ENCODE data around the gene IGF1R.

The IGF1R gene

DNA sequence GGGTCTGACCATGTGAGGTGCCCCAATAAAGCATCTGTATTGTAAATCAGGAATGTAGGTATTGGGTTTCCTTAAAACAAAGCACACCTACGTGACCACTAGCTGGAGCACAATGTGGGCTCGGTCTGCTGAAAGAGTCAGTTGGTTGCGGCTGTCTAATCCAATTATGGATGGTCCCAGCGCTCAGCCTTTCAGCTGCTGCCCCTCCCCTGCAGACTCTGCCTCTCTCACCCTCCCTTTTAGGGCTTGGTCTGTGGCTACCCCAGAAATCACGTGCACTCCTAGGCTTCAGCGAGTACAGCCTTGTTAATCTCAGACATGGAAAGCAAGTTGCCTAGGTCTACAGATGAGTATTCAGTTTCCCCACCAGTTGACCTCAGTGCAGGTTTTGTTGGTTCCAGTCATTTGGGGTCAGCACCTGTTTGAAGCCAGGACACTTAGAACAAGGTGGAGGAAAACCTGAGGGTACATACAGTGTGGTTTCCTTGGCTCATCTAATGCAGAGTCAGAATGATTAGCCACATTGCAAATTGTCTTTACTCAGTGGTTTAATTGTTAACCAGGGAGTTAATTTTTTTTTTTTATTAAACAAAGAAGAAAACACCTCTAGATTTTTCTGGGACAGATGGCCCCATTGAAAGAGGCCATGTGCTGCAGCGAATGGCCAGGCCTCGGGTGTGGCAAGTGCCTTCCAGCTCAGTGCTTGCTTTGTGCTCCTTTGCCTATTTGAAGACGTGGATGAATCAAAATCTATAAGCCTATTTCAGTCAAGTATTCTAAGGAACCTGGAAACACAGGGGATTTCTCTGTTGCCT, 137.7 kb downstream of the IGF1R start:
- TF ChIP-seq, protein P1, sequence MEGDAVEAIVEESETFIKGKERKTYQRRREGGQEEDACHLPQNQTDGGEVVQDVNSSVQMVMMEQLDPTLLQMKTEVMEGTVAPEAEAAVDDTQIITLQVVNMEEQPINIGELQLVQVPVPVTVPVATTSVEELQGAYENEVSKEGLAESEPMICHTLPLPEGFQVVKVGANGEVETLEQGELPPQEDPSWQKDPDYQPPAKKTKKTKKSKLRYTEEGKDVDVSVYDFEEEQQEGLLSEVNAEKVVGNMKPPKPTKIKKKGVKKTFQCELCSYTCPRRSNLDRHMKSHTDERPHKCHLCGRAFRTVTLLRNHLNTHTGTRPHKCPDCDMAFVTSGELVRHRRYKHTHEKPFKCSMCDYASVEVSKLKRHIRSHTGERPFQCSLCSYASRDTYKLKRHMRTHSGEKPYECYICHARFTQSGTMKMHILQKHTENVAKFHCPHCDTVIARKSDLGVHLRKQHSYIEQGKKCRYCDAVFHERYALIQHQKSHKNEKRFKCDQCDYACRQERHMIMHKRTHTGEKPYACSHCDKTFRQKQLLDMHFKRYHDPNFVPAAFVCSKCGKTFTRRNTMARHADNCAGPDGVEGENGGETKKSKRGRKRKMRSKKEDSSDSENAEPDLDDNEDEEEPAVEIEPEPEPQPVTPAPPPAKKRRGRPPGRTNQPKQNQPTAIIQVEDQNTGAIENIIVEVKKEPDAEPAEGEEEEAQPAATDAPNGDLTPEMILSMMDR (IDR thresholded peaks at IDR 0.05): no peak
- no peak overlapping the region for H3K4me3 ChIP-seq (ENCODE audit: low read depth in 1 of 2, low read length in 1 of 2)
- H3K9me3 ChIP-seq: no peaks in the 10 kb centered on the region
- peaks cover 65 to 66% of the 10 kb centered on the region in 2 experiments for H3K4me1 ChIP-seq (ENCODE audit: control insufficient read depth in 1 of 2, insufficient read depth in 1 of 2, low read depth in 1 of 2, low read length in 1 of 2)
- peak overlapping the region; percentile 86 for H3K27ac ChIP-seq
- no peaks in the 10 kb centered on the region for H3K36me3 ChIP-seq
- H3K27me3 ChIP-seq: no peaks in the 10 kb centered on the region

DNA sequence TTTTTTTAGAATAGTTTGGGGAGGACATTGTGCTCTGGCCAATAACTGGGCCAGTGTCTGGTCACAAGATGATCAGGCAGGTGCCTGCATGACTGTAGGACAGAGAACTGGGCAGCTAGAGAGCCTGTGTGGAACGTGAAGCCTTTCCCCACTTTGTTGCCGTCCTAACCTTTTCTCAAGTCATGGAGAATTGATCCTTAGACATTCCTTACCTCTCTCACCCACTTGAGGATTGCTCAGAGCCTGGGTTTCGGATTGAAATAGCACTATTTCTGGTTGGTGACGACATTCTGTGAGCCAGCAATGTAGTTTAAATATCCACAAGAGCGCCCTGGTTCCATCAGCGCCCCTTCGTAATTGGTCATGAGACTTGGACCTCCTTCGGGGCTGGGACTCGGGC, 138.4 kb downstream of the IGF1R start:
- peak overlapping the region; percentile 86 for H3K27ac ChIP-seq
- no peaks in the 10 kb centered on the region for H3K36me3 ChIP-seq
- H3K4me3 ChIP-seq (ENCODE audit: low read depth in 1 of 2, low read length in 1 of 2): no peak overlapping the region
- no peaks in the 10 kb centered on the region for H3K27me3 ChIP-seq
- H3K4me1 ChIP-seq (ENCODE audit: control insufficient read depth in 1 of 2, insufficient read depth in 1 of 2, low read depth in 1 of 2, low read length in 1 of 2): peaks cover 72 to 73% of the 10 kb centered on the region in 2 experiments
- H3K9me3 ChIP-seq: no peaks in the 10 kb centered on the region
- TF ChIP-seq, protein P1 (IDR thresholded peaks at IDR 0.05): no peak

DNA sequence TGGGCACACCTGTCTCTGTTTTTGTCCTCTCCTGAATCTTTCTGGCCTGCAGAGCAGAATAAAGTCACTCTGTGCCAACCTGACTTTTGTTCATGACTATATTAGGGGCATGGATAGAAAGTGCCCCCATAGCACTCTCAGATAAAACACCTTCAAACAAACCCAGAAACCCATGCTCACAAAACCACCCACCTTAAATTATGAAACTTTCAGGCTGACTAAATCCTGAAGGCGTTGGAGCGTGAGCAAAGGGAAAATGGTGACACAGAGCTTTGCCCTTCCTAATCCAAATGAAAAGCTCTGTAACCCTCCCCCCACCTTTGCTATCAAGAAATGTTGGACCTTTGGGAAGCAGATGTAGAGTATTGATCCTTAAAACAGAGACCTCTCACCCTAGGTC, 138.9 kb downstream of the IGF1R start:
- TF ChIP-seq, protein P1 (IDR thresholded peaks at IDR 0.05): no peak
- Histone ChIP-seq H3K9me3 (no peaks in the 10 kb centered on the region), H3K36me3 (no peaks in the 10 kb centered on the region), H3K27ac (peak overlapping the region; percentile 86), H3K27me3 (no peaks in the 10 kb centered on the region), H3K4me1 (ENCODE audit: control insufficient read depth in 1 of 2, insufficient read depth in 1 of 2, low read depth in 1 of 2, low read length in 1 of 2) (peaks cover 77 to 78% of the 10 kb centered on the region in 2 experiments), H3K4me3 (ENCODE audit: low read depth in 1 of 2, low read length in 1 of 2) (no peak overlapping the region)

DNA sequence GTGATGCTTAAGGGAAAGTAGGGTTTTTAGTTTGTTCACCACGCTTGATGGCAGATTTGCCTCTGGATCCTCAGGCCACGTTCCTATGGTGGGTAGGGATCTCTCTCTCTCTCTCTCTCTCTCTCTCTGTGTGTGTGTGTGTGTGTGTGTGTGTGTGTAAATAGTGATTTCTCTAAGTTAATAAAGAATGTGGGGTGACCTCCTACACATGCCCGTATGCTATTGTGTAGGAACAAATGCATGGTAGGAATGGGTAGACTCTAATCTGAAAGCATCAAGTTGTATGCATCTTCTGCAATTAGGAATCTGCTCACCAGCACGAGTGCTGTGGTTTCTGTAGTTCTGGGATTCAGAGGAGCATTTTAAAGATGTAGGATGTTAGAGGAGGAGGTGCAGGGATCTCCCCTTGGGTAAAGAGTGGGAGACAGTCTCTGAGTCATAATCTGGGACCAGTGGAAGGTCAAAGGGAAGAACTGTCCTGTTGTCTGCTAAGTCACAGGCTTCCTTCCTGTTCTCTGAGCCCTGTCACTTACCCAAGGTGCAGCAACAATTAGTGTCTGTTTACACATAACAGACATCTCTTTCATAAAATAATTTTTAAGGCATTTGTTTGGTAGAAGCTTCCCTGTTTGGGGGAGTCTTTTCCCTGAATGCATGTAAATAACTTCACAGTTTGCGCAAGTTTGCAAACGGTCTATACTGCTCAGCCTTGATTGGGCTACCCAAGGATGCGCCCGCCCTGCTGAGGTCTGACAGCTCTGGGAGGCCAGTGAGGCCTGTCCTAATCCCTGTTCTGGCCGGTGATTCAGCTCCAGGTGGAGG, 139.8 kb downstream of the IGF1R start:
- H3K27ac ChIP-seq: peak overlapping the region; percentile 86

DNA sequence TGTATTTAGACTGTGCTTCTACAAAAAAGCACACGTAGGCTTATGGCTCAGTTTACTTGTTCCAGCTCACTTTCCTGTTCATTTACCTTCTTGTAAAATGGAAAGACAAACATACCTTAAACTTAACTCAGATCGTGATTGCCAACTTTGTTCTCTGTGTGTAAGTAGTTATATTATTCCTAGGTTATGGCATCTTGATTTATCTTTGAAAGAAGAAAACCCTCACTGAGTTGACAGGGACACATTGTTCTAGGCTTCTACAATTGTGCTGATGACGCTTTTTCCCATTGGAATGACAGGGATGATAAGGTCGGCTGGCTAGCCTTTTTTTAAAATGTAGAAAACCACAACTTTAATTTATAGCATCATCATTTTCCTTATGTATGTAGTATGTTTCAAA, 140.7 kb downstream of the IGF1R start:
- Histone ChIP-seq H3K27ac (peak overlapping the region; percentile 86), H3K36me3 (no peaks in the 10 kb centered on the region), H3K4me3 (ENCODE audit: low read depth in 1 of 2, low read length in 1 of 2) (peak overlapping the region; percentile 13 to 25), H3K9me3 (no peaks in the 10 kb centered on the region), H3K27me3 (no peaks in the 10 kb centered on the region), H3K4me1 (ENCODE audit: control insufficient read depth in 1 of 2, insufficient read depth in 1 of 2, low read depth in 1 of 2, low read length in 1 of 2) (peaks cover 85 to 87% of the 10 kb centered on the region in 2 experiments)
- TF ChIP-seq, protein P1 (IDR thresholded peaks at IDR 0.05): no peak

More for the DNA sequence above, 139.8 kb downstream of the IGF1R start:
- Histone ChIP-seq H3K9me3 (no peaks in the 10 kb centered on the region), H3K4me3 (ENCODE audit: low read depth in 1 of 2, low read length in 1 of 2) (peak overlapping the region; percentile 13 to 25), H3K36me3 (no peaks in the 10 kb centered on the region), H3K4me1 (ENCODE audit: control insufficient read depth in 1 of 2, insufficient read depth in 1 of 2, low read depth in 1 of 2, low read length in 1 of 2) (peaks cover 80 to 83% of the 10 kb centered on the region in 2 experiments), H3K27me3 (no peaks in the 10 kb centered on the region)
- TF ChIP-seq, protein P1 (IDR thresholded peaks at IDR 0.05): no peak

All from neutrophil (primary cell).